Suprapubic skin (tissue), 4 donors: ENCODE results near the gene CHMP3. TPM values are rescaled to one million over a fixed set of nuclear protein-coding genes. Genes with fewer than 3 reads are reported as not detected.

ENCODE experiments used
- DNase-seq, 2 donors: peaks; one replicate each; pipeline ENCODE4 v3.0.0-alpha.2; 2019; ENCODE audit warnings: low spot score in 2 of 2
- H3K27ac ChIP-seq: fragments of 200-600 bp; sonication (generic); one replicate; pipeline ENCODE4 v1.5.1; 2019
- H3K27me3 ChIP-seq: fragments of 200-600 bp; sonication (generic); one replicate; pipeline ENCODE4 v1.5.1; 2019
- H3K36me3 ChIP-seq: fragments of 200-600 bp; sonication (generic); one replicate; pipeline ENCODE4 v1.5.1; 2019
- H3K4me1 ChIP-seq: fragments of 200-600 bp; sonication (generic); one replicate; pipeline ENCODE4 v1.5.1; 2019
- H3K4me3 ChIP-seq: fragments of 200-600 bp; sonication (generic); one replicate; pipeline ENCODE4 v1.5.1; 2019; ENCODE audit warnings: mild to moderate bottlenecking
- H3K9me3 ChIP-seq: fragments of 200-600 bp; sonication (generic); one replicate; pipeline ENCODE4 v1.5.1; 2019
- CTCF ChIP-seq, 2 donors: fragments of 200-600 bp in 1 of 2; fragments of 450-650 bp in 1 of 2; sonication (generic) in 1 of 2; IDR thresholded peaks; one replicate each; pipeline ENCODE4 v1.5.1; 2016 to 2019; ENCODE audit warnings: antibody characterized with exemption in 2 of 2, mild to moderate bottlenecking in 1 of 2, moderate library complexity in 1 of 2
- EP300 ChIP-seq: sonication (generic); formaldehyde crosslinking; IDR thresholded peaks from one replicate; pipeline ENCODE4 v1.6.1; 2017; ENCODE audit warnings: antibody characterized with exemption
- POLR2A ChIP-seq, 2 donors: fragments of 450-650 bp; IDR thresholded peaks; one replicate each; pipeline ENCODE4 v1.6.1; 2017; ENCODE audit warnings: antibody characterized with exemption in 2 of 2, mild to moderate bottlenecking in 2 of 2, moderate library complexity in 2 of 2
- POLR2AphosphoS5 ChIP-seq, 3 donors: sonication (generic); formaldehyde crosslinking; IDR thresholded peaks; one replicate each; pipeline ENCODE4 v1.6.1; 2017; ENCODE audit warnings: antibody characterized with exemption in 3 of 3
- WGBS: methylation state at CpG from one replicate; pipeline ENCODE4 v1.1.5; 2018; 5-methylcytosine and 5-hydroxymethylcytosine counted together
- total RNA-seq, 4 donors: library from RNA; depleted of rRNA; stranded (reverse); fragments of >200 nt; gene quantifications; one replicate each; pipeline ENCODE4 v1.1.0, GENCODE V29; 2016

Gene CHMP3
- total RNA-seq, 4 donors from 2014 or later = 77.5 to 104 (median 92.4) TPM

- no peaks in the 10 kb centered on the region for H3K9me3 ChIP-seq
- TF ChIP-seq CTCF (IDR thresholded peaks at IDR 0.05) = no peak
- TF ChIP-seq POLR2A (IDR thresholded peaks at IDR 0.05) = no peak
- no peak for TF ChIP-seq POLR2AphosphoS5 (IDR thresholded peaks at IDR 0.05)
- TF ChIP-seq EP300 = no peak
- no peak overlapping the region for H3K27ac ChIP-seq
- peaks cover 19% of the 10 kb centered on the region for H3K4me1 ChIP-seq
- DNase-seq = no peak
- H3K36me3 ChIP-seq = peaks cover 96% of the 10 kb centered on the region
- no peaks in the 10 kb centered on the region for H3K27me3 ChIP-seq
- H3K4me3 ChIP-seq = no peak overlapping the region
- WGBS = 90% methylated on average over 3 of the region's 3 CpGs
Measured at GRCh38 chr2:86485802-86486201, 77.4 kb downstream of the CHMP3 start.

GRCh38 chr2:86485103-86485502 is 78.1 kb downstream of the CHMP3 start:
- Histone ChIP-seq H3K27ac (no peak overlapping the region), H3K36me3 (peaks cover 94% of the 10 kb centered on the region), H3K27me3 (no peaks in the 10 kb centered on the region), H3K4me1 (peaks cover 23% of the 10 kb centered on the region), H3K4me3 (no peak overlapping the region), H3K9me3 (no peaks in the 10 kb centered on the region)
- TF ChIP-seq CTCF (IDR thresholded peaks at IDR 0.05) (no peak), POLR2AphosphoS5 (IDR thresholded peaks at IDR 0.05) (no peak), EP300 (no peak), POLR2A (IDR thresholded peaks at IDR 0.05) (no peak)
- DNase-seq = no peak

- Histone ChIP-seq H3K36me3 (peaks cover 95% of the 10 kb centered on the region), H3K4me3 (no peak overlapping the region), H3K4me1 (peaks cover 22% of the 10 kb centered on the region), H3K27ac (no peak overlapping the region), H3K9me3 (no peaks in the 10 kb centered on the region), H3K27me3 (no peaks in the 10 kb centered on the region)
- DNase-seq = no peak
- 92% methylated on average over 3 of the region's 3 CpGs for WGBS
- no peak for TF ChIP-seq EP300
- no peak for TF ChIP-seq POLR2A (IDR thresholded peaks at IDR 0.05)
- no peak for TF ChIP-seq POLR2AphosphoS5 (IDR thresholded peaks at IDR 0.05)
- no peak for TF ChIP-seq CTCF (IDR thresholded peaks at IDR 0.05)
Measured at GRCh38 chr2:86484385-86484784, 78.9 kb downstream of the CHMP3 start.

GRCh38 chr2:86482034-86482433 is 81.2 kb downstream of the CHMP3 start:
- H3K4me1 ChIP-seq = peaks cover 16% of the 10 kb centered on the region
- H3K36me3 ChIP-seq = peaks cover 97% of the 10 kb centered on the region
- H3K4me3 ChIP-seq = no peak overlapping the region
- no peak for DNase-seq
- H3K9me3 ChIP-seq = no peaks in the 10 kb centered on the region
- no peak for TF ChIP-seq POLR2A (IDR thresholded peaks at IDR 0.05)
- no peak for TF ChIP-seq CTCF (IDR thresholded peaks at IDR 0.05)
- no peak for TF ChIP-seq EP300
- no peak for TF ChIP-seq POLR2AphosphoS5 (IDR thresholded peaks at IDR 0.05)
- no peaks in the 10 kb centered on the region for H3K27me3 ChIP-seq
- peak overlapping the region; percentile 51 for H3K27ac ChIP-seq
- WGBS = 92% methylated on average over 3 of the region's 3 CpGs

GRCh38 chr2:86480105-86480504 is 83.1 kb downstream of the CHMP3 start:
- WGBS = 50% methylated on average over 7 of the region's 7 CpGs
- Histone ChIP-seq H3K36me3 (peaks cover 95% of the 10 kb centered on the region), H3K4me3 (no peak overlapping the region), H3K27me3 (no peaks in the 10 kb centered on the region), H3K27ac (no peak overlapping the region), H3K4me1 (peaks cover 18% of the 10 kb centered on the region), H3K9me3 (no peaks in the 10 kb centered on the region)
- TF ChIP-seq EP300 (no peak), CTCF (IDR thresholded peaks at IDR 0.05) (no peak), POLR2A (IDR thresholded peaks at IDR 0.05) (no peak), POLR2AphosphoS5 (IDR thresholded peaks at IDR 0.05) (no peak)
- no peak for DNase-seq
